ENCODE measurements around the gene HMGXB4. TPM values are rescaled to one million over a fixed set of nuclear protein-coding genes. Genes with fewer than 3 reads are reported as not detected.

Gene HMGXB4
- total RNA-seq, 1 donor from 2014 or later, result 38.2 TPM

DNA sequence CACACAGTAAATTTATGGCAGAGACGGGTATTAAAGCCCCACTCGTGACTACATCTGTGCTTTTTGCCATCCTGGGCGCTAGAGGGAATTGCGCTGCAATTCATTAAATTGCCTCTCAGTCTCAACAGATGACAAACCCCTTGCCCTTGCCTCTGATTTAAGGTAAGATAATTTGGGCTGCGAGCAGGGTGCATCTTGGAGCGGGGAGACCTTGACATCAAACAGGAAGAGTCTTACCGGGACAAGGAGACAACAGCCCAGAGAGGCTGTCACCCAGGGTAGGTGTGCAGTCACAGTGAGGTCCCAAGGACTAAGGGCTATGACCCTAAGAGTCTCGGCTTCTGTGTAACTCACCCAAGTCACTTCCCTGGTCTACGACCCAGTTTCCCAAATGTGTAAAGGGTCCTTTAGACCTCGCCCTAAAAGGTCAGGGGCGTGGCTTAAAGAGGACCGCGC is 42.0 kb downstream of the HMGXB4 start:
- Mint-ChIP-seq H3K4me1 (peaks cover 11% of the 10 kb centered on the region), H3K4me3 (peak overlapping the region; percentile 89), H3K9me3 (no peaks in the 10 kb centered on the region), H3K27me3 (ENCODE audit: low read depth) (no peaks in the 10 kb centered on the region), H3K27ac (peak overlapping the region; percentile 90), H3K36me3 (peaks cover 6% of the 10 kb centered on the region)
- no peak for DNase-seq (ENCODE audit: low spot score in 2 of 2, unreplicated experiment in 2 of 2)
- TF ChIP-seq, protein P1, sequence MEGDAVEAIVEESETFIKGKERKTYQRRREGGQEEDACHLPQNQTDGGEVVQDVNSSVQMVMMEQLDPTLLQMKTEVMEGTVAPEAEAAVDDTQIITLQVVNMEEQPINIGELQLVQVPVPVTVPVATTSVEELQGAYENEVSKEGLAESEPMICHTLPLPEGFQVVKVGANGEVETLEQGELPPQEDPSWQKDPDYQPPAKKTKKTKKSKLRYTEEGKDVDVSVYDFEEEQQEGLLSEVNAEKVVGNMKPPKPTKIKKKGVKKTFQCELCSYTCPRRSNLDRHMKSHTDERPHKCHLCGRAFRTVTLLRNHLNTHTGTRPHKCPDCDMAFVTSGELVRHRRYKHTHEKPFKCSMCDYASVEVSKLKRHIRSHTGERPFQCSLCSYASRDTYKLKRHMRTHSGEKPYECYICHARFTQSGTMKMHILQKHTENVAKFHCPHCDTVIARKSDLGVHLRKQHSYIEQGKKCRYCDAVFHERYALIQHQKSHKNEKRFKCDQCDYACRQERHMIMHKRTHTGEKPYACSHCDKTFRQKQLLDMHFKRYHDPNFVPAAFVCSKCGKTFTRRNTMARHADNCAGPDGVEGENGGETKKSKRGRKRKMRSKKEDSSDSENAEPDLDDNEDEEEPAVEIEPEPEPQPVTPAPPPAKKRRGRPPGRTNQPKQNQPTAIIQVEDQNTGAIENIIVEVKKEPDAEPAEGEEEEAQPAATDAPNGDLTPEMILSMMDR (IDR thresholded peaks at IDR 0.05; ENCODE audit: unreplicated experiment), result no peak

DNA sequence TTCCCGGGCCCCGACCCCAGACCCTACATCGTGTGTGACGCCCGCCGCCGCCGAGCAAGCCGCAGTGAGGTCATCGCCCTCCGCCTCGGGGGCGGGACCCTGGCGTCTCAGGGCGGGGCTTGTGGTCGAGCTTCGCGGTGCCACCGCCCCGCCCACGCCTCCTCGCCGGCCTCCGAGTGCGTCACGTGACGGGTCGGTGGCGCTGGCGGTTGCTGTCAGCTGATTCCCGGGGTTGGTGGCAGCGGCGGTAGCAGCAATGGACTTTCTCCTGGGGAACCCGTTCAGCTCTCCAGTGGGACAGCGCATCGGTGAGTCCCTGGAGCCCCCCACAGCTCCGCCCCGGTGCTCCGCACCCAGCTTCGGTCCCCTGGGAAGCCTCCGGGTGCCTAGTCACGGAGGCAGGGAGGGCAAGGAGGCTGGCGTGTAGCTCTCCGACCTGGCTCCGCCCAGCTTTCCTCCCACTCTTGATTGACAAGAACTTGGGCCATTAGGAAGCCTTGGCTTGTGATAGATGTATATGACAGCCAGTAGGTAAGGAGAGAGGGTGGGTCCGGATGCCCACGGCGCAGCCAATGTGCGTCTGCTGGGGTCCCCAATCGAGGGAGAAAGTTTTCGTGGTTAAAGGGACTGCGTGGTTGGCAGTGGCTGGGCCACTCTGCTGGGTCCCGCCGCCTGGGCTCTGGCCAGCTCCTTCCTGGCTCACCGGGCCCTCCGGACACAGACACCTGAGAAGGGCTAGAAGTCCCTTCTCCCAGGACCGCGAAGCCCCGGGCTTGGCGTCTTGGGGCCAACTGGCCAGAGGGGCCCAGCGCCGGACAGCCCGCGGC is 42.6 kb downstream of the HMGXB4 start, which contains the start of gene TOM1:
TSS of gene TOM1 (plus strand) at position 222 of the 827 bp plus-strand sequence. CDS start at position 257, 35 bp downstream.
- peak within 1 kb of the TSS; percentile 89 for H3K4me3 Mint-ChIP-seq
- TF ChIP-seq, protein P1 (IDR thresholded peaks at IDR 0.05; ENCODE audit: unreplicated experiment), result no peak
- peak; percentile 92 to 94 for DNase-seq (ENCODE audit: low spot score in 2 of 2, unreplicated experiment in 2 of 2)
- H3K9me3 Mint-ChIP-seq, result no peaks in the 10 kb centered on the region
- H3K36me3 Mint-ChIP-seq, result peaks cover 3% of the 10 kb centered on the region
- H3K27ac Mint-ChIP-seq, result peak within 1 kb of the TSS; percentile 94
- peaks cover 11% of the 10 kb centered on the region for H3K4me1 Mint-ChIP-seq
- no peaks in the 10 kb centered on the region for H3K27me3 Mint-ChIP-seq (ENCODE audit: low read depth)

DNA sequence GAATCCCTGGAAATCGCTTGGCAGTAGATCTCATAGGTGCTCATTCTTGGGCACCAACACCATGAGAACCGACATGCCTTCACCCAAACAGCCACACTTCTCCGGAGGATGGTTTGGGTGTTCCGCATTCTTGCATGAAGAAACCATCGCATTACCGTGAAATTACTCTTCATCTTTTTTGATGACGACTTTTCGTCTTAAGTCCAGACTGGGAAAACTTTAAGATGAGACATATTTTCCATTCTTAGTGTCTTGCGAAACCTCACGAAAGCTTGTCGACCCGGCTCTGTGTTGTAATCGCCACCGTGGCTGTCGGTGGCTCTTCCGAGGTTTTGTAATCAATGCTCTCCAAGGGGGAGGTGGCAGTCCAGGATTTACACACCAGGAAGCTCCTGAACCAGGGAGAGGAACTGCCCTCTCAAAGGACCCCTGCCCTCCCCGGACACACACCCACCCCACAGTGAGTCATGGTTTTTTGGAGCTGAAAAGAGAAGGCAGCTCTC is 44.1 kb downstream of the HMGXB4 start:
- Mint-ChIP-seq H3K27ac (peak overlapping the region; percentile 90), H3K36me3 (peaks cover 3% of the 10 kb centered on the region), H3K9me3 (no peaks in the 10 kb centered on the region), H3K4me3 (peak overlapping the region; percentile 89), H3K27me3 (ENCODE audit: low read depth) (no peaks in the 10 kb centered on the region), H3K4me1 (peaks cover 12% of the 10 kb centered on the region)
- DNase-seq (ENCODE audit: low spot score in 2 of 2, unreplicated experiment in 2 of 2), result no peak
- TF ChIP-seq, protein P1 (IDR thresholded peaks at IDR 0.05; ENCODE audit: unreplicated experiment), result no peak

DNA sequence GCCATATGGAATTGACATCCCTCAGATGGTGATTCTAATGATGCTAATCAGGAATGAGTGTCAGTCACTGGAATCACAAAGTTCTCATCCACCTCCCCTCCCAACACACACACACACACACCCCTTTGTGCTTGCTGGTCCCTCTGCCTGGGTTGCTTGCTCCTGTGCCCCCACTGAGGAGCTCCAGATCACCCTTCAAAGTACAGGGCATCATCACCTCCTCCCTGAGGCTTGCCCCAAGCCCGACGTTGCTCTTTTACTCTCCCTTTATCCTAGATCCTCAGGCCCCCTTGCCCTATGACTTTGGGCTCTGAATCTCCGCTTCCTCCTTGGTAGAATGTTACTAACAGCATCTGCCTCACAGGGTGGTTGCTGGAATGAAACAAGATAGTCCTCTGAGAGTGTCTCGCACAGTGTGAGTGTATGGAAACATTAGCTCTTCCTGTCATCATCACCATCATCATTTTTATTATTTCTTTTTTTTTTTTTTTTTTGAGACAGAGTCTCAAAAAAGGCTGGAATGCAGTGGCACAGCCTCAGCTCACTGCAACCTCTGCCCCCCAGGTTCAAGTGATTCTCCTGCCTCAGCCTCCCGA is 45.8 kb downstream of the HMGXB4 start:
- Mint-ChIP-seq H3K27me3 (ENCODE audit: low read depth) (no peaks in the 10 kb centered on the region), H3K36me3 (peaks cover 3% of the 10 kb centered on the region), H3K27ac (peak overlapping the region; percentile 56), H3K4me3 (no peak overlapping the region), H3K4me1 (peaks cover 13% of the 10 kb centered on the region), H3K9me3 (no peaks in the 10 kb centered on the region)
- no peak for DNase-seq (ENCODE audit: low spot score in 2 of 2, unreplicated experiment in 2 of 2)
- TF ChIP-seq, protein P1 (IDR thresholded peaks at IDR 0.05; ENCODE audit: unreplicated experiment), result no peak

DNA sequence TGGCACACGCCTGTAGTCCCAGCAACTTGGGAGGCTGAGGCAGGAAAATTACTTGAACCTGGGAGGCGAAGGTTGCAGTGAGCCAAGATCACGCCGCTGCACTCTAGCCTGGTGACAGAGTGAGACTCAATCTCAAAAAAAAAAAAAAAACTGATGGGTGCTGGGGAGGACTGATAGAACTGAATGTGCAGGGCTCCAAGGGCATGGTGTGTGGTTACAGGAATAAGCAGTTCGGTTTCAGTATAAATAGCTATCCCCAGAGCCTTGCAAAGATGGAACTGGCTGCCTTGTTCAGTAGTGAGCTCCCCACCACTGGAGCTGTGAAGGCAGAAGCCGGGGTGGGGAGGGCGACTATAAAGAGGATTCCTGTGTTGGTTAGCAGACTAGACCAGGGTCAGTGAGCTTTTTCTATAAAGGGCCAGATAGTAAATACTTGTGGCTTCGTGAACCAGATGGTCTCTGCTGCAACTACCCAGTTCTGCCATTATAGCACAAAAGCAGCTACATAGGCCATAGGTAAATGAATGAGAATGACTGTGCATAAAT is 48.3 kb downstream of the HMGXB4 start:
- Mint-ChIP-seq H3K27me3 (ENCODE audit: low read depth) (no peaks in the 10 kb centered on the region), H3K4me1 (peaks cover 12% of the 10 kb centered on the region), H3K9me3 (no peaks in the 10 kb centered on the region), H3K4me3 (no peak overlapping the region), H3K36me3 (peaks cover 3% of the 10 kb centered on the region), H3K27ac (no peak overlapping the region)
- TF ChIP-seq, protein P1 (IDR thresholded peaks at IDR 0.05; ENCODE audit: unreplicated experiment), result no peak
- no peak for DNase-seq (ENCODE audit: low spot score in 2 of 2, unreplicated experiment in 2 of 2)

Data from mesothelial cell of epicardium (in vitro differentiated cells).